ENCODE results near the gene DOCK2. TPM values are rescaled to one million over a fixed set of nuclear protein-coding genes. Genes with fewer than 3 reads are reported as not detected.

DOCK2 gene
- total and polyA plus RNA-seq, 4 donors = 5.0 to 30.4 (median 7.4) TPM

DNA sequence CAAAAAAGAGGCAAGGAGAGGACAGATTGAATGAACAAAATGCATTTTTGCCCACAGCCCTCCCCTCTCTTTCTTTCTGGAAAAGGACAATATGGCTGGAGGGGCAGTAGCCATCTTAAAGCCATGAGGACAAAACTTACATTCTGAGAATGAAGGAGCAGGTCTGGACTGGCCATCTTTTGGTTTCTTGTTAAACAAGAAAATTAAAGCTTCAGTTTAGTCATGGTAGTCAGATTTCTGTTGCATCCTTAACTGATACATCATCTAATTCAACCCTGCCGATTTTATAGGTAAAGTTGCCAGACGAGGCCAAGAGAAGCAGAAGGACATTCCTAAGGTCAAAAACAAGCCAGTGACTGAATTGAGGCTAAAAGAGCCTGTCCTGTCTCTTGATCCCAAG is 374.7 kb downstream of the DOCK2 start:
- no CpG with 5 or more reads among the region's 2 CpGs for WGBS (ENCODE audit: insufficient coverage)
- H3K36me3 ChIP-seq (ENCODE audit: control insufficient read depth, insufficient read depth, low read length) = no peaks in the 10 kb centered on the region
- H3K4me1 ChIP-seq (ENCODE audit: control insufficient read depth, insufficient read depth, low read length) = peaks cover 4% of the 10 kb centered on the region
- H3K27ac ChIP-seq (ENCODE audit: low read depth, low read length) = no peak overlapping the region
- no peak for DNase-seq (ENCODE audit: low read depth in 4 of 6, low spot score in 6 of 6)
- no peaks in the 10 kb centered on the region for H3K9me3 ChIP-seq (ENCODE audit: control insufficient read depth, insufficient read depth, low read length)
- H3K27me3 ChIP-seq (ENCODE audit: control insufficient read depth, insufficient read depth, low read length) = no peaks in the 10 kb centered on the region
- no peak overlapping the region for H3K4me3 ChIP-seq (ENCODE audit: low read depth, low read length)

DNA sequence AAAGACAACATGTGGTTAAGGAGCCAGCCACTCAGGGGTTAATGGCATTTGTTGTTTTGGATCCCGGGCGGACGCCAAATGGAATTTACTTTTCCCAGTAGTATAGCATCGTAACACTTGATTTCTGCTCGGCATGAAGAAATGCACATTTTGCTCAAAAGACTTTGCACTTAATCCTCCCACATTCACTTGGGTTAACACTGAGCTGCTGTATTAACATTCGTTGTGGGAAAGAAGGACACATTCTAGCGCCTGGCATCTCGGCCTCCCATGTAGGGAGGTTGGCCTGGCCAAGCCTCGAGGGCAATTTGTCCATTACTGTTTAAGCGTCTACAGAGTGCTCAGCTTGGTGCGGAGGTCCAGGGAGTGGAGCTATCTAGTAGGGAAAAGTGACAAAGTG is 375.5 kb downstream of the DOCK2 start:
- Histone ChIP-seq H3K27ac (ENCODE audit: low read depth, low read length) (no peak overlapping the region), H3K36me3 (ENCODE audit: control insufficient read depth, insufficient read depth, low read length) (no peaks in the 10 kb centered on the region), H3K9me3 (ENCODE audit: control insufficient read depth, insufficient read depth, low read length) (no peaks in the 10 kb centered on the region), H3K27me3 (ENCODE audit: control insufficient read depth, insufficient read depth, low read length) (no peaks in the 10 kb centered on the region), H3K4me1 (ENCODE audit: control insufficient read depth, insufficient read depth, low read length) (peaks cover 4% of the 10 kb centered on the region), H3K4me3 (ENCODE audit: low read depth, low read length) (no peak overlapping the region)
- no peak for DNase-seq (ENCODE audit: low read depth in 4 of 6, low spot score in 6 of 6)
- 70% methylated on average over 5 of the region's 11 CpGs for WGBS (ENCODE audit: insufficient coverage)

DNA sequence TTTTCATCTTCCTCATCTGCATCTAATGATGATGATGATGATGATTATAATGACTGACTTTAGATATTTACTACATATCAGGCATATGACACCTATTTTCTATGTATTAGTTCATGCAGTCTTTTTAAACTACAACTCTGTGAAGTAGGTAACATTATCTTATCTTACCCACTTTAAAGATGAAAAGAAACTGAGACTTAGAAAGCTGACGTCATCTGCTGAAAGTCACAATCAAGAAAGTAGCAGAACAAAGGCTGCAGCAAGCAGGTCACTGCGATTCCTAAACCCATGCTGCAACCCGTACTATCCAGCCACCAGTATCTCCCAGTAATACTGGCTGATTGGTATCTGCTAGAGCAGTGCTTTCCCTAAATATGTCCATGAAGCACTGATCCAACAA is 383.3 kb downstream of the DOCK2 start:
- Histone ChIP-seq H3K27ac (ENCODE audit: low read depth, low read length) (no peak overlapping the region), H3K4me1 (ENCODE audit: control insufficient read depth, insufficient read depth, low read length) (no peaks in the 10 kb centered on the region), H3K27me3 (ENCODE audit: control insufficient read depth, insufficient read depth, low read length) (no peaks in the 10 kb centered on the region), H3K36me3 (ENCODE audit: control insufficient read depth, insufficient read depth, low read length) (no peaks in the 10 kb centered on the region), H3K9me3 (ENCODE audit: control insufficient read depth, insufficient read depth, low read length) (no peaks in the 10 kb centered on the region), H3K4me3 (ENCODE audit: low read depth, low read length) (no peak overlapping the region)
- whole genome bisulfite sequencing (ENCODE audit: insufficient coverage) = 93% methylated on average over 3 of the region's 3 CpGs
- no peak for DNase-seq (ENCODE audit: low read depth in 4 of 6, low spot score in 6 of 6)

DNA sequence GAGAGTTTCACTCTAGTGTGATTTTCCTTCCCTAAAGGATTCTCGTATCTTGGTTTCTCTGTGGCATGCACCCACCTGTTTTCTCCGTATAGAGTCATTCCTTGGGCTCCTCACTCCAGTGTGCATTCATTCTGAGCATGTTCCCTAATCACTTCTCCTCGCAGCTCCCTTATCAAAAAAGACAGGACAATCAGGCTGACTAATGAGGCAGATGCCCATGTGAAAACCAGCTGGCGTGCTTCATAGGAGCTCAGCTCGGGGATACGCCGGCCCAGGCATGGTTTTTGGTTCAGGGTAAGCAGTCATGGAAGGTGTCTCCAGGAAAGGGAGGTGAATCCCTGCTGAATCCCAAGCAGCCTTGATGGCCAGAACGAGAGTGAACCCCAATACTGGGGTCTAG is 384.4 kb downstream of the DOCK2 start:
- WGBS (ENCODE audit: insufficient coverage) = 75% methylated on average over 6 of the region's 8 CpGs

DNA sequence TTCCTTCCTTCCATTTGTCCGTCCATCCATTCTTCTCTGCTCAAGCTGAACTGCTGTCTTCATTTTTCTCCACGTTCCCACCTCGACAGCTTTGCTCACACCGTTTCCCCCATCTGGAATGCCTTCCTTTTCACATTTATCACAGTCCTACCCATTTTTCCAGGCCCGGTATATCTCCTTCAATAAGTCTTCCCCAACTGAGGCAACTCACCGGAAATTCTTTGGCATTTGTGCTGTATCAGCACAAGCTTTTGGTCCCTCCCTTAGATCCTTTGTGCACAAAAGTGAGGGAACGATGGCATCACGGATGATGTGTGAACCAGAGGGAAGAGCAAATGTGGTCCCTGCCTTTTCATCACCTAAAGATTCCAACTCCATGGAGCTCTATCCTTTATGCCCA is 388.8 kb downstream of the DOCK2 start:
- Histone ChIP-seq H3K4me1 (ENCODE audit: control insufficient read depth, insufficient read depth, low read length) (no peaks in the 10 kb centered on the region), H3K27ac (ENCODE audit: low read depth, low read length) (no peak overlapping the region), H3K27me3 (ENCODE audit: control insufficient read depth, insufficient read depth, low read length) (no peaks in the 10 kb centered on the region), H3K4me3 (ENCODE audit: low read depth, low read length) (no peak overlapping the region), H3K36me3 (ENCODE audit: control insufficient read depth, insufficient read depth, low read length) (no peaks in the 10 kb centered on the region), H3K9me3 (ENCODE audit: control insufficient read depth, insufficient read depth, low read length) (no peaks in the 10 kb centered on the region)
- WGBS (ENCODE audit: insufficient coverage) = 93% methylated on average over 7 of the region's 8 CpGs
- DNase-seq (ENCODE audit: low read depth in 4 of 6, low spot score in 6 of 6) = no peak

More for the DNA sequence above, 384.4 kb downstream of the DOCK2 start:
- H3K9me3 ChIP-seq (ENCODE audit: control insufficient read depth, insufficient read depth, low read length) = no peaks in the 10 kb centered on the region
- no peaks in the 10 kb centered on the region for H3K36me3 ChIP-seq (ENCODE audit: control insufficient read depth, insufficient read depth, low read length)
- DNase-seq (ENCODE audit: low read depth in 4 of 6, low spot score in 6 of 6) = no peak
- no peaks in the 10 kb centered on the region for H3K4me1 ChIP-seq (ENCODE audit: control insufficient read depth, insufficient read depth, low read length)
- no peak overlapping the region for H3K27ac ChIP-seq (ENCODE audit: low read depth, low read length)
- no peaks in the 10 kb centered on the region for H3K27me3 ChIP-seq (ENCODE audit: control insufficient read depth, insufficient read depth, low read length)
- H3K4me3 ChIP-seq (ENCODE audit: low read depth, low read length) = no peak overlapping the region

DNA sequence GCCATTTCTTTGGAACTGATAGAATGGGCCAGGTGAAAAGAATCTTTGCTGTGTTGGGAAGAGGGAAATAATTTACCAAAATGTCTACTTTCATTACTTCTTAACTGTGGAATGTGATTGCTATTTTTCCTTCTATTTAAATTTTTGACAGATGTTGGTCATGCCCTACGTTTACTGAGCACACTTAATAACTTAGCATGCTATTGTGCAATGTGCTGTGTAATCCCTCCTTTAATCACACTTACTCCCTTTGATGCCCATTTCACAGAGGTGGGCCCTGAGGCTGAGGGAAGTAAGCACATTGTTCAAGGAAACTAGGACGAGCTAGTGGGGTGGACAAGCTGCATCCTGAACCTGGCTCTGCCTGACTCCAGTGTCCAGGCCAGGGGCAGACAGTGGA is 391.0 kb downstream of the DOCK2 start:
- Histone ChIP-seq H3K9me3 (ENCODE audit: control insufficient read depth, insufficient read depth, low read length) (no peaks in the 10 kb centered on the region), H3K27me3 (ENCODE audit: control insufficient read depth, insufficient read depth, low read length) (no peaks in the 10 kb centered on the region), H3K4me3 (ENCODE audit: low read depth, low read length) (no peak overlapping the region), H3K36me3 (ENCODE audit: control insufficient read depth, insufficient read depth, low read length) (no peaks in the 10 kb centered on the region), H3K4me1 (ENCODE audit: control insufficient read depth, insufficient read depth, low read length) (no peaks in the 10 kb centered on the region), H3K27ac (ENCODE audit: low read depth, low read length) (no peak overlapping the region)
- no peak for DNase-seq (ENCODE audit: low read depth in 4 of 6, low spot score in 6 of 6)
- WGBS (ENCODE audit: insufficient coverage) = 83% methylated on average over 1 of the region's 2 CpGs

DNA sequence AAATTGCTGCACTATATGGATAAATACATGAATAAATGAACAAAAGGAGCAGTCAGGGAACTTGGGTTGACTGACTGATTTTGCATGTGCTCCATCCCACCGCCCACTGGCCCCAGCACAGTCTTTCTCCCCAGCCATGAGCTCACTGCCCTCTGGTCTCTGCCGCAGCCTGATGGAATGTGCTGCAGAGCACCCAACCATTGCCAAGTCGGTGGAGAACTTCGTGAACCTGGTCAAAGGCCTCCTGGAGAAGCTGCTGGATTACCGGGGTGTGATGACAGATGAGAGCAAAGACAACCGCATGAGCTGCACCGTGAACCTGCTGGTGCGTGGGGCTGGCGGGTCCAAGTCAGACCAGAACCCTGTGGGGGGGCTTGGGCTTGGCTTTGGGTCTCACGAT is 397.2 kb downstream of the DOCK2 start:
- Histone ChIP-seq H3K36me3 (ENCODE audit: control insufficient read depth, insufficient read depth, low read length) (no peaks in the 10 kb centered on the region), H3K27me3 (ENCODE audit: control insufficient read depth, insufficient read depth, low read length) (no peaks in the 10 kb centered on the region), H3K4me3 (ENCODE audit: low read depth, low read length) (no peak overlapping the region), H3K27ac (ENCODE audit: low read depth, low read length) (no peak overlapping the region), H3K9me3 (ENCODE audit: control insufficient read depth, insufficient read depth, low read length) (no peaks in the 10 kb centered on the region), H3K4me1 (ENCODE audit: control insufficient read depth, insufficient read depth, low read length) (no peaks in the 10 kb centered on the region)
- DNase-seq (ENCODE audit: low read depth in 4 of 6, low spot score in 6 of 6) = no peak
- 84% methylated on average over 9 of the region's 10 CpGs for WGBS (ENCODE audit: insufficient coverage)

DNA sequence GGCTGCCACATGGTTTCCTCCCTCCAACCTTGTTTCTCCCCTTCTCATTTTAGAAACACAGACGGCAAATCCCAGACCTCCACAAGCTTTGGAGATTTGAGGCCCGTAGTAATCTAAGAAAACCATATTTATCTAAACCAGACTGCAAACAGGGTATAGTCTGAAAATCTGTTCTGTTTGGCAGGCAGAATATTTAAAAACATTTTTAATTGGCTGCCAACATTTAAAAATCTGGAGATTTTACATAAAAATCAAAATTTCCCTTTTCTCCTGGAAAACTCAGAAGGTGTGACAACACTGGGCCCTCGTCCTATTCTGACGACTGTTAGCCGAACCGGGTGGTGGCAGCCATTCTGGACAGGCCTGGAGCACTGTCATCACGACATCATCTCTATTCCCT is 401.2 kb downstream of the DOCK2 start:
- WGBS (ENCODE audit: insufficient coverage) = 95% methylated on average over 5 of the region's 7 CpGs

DNA sequence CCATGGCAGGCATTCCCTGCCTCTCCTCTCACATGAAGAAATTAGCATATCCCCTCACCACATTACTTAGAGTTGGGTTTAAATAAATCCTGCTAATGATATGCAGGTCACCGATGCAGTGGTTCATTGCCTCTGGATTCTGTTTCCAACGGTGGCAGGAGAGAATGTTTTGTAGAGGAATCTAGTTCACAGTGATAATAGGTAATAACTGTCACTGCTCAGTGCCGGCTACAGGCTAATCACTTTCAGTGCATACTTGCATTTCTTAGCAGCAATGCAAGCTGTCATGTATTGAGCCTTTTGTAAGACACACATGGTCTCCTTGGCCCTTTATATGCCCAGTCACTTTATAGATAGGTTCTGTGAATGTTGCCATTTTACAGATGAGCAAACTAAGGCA is 402.8 kb downstream of the DOCK2 start:
- no peaks in the 10 kb centered on the region for H3K4me1 ChIP-seq (ENCODE audit: control insufficient read depth, insufficient read depth, low read length)
- H3K9me3 ChIP-seq (ENCODE audit: control insufficient read depth, insufficient read depth, low read length) = no peaks in the 10 kb centered on the region
- no peaks in the 10 kb centered on the region for H3K27me3 ChIP-seq (ENCODE audit: control insufficient read depth, insufficient read depth, low read length)
- DNase-seq (ENCODE audit: low read depth in 4 of 6, low spot score in 6 of 6) = peak in 1 of 6 donors; percentile 32
- 0% methylated on average over 1 of the region's 3 CpGs for WGBS (ENCODE audit: insufficient coverage)
- no peak overlapping the region for H3K4me3 ChIP-seq (ENCODE audit: low read depth, low read length)
- H3K27ac ChIP-seq (ENCODE audit: low read depth, low read length) = no peak overlapping the region
- no peaks in the 10 kb centered on the region for H3K36me3 ChIP-seq (ENCODE audit: control insufficient read depth, insufficient read depth, low read length)

More for the DNA sequence above, 401.2 kb downstream of the DOCK2 start:
- Histone ChIP-seq H3K9me3 (ENCODE audit: control insufficient read depth, insufficient read depth, low read length) (no peaks in the 10 kb centered on the region), H3K4me3 (ENCODE audit: low read depth, low read length) (no peak overlapping the region), H3K4me1 (ENCODE audit: control insufficient read depth, insufficient read depth, low read length) (no peaks in the 10 kb centered on the region), H3K36me3 (ENCODE audit: control insufficient read depth, insufficient read depth, low read length) (no peaks in the 10 kb centered on the region), H3K27ac (ENCODE audit: low read depth, low read length) (no peak overlapping the region), H3K27me3 (ENCODE audit: control insufficient read depth, insufficient read depth, low read length) (no peaks in the 10 kb centered on the region)
- DNase-seq (ENCODE audit: low read depth in 4 of 6, low spot score in 6 of 6) = peak in 1 of 6 donors; percentile 79

DNA sequence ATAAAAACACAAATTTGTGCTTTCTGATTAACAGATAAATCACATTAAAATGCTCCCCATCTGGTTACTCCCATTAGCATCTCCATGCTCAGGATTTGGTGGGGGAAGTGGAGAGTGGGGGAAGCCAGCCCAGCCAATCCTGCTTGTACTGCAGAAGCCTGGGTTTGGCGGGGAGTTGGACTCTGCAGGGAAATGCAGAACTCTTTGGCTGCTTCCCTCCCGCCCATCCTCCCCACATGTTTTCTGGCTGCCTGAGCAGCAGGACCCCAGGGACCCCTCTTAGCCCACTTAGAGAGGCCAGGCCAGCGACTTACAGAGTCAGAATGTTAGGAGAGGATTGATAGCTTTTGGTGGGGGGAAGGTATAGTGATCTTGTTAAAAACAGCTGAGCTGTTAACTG is 409.2 kb downstream of the DOCK2 start:
- WGBS (ENCODE audit: insufficient coverage) = no CpG with 5 or more reads among the region's 3 CpGs
- DNase-seq (ENCODE audit: low read depth in 4 of 6, low spot score in 6 of 6) = peak in 3 of 6 donors; percentile 19 to 86 (median 56)
- no peak overlapping the region for H3K4me3 ChIP-seq (ENCODE audit: low read depth, low read length)
- peaks cover 13% of the 10 kb centered on the region for H3K4me1 ChIP-seq (ENCODE audit: control insufficient read depth, insufficient read depth, low read length)
- no peaks in the 10 kb centered on the region for H3K27me3 ChIP-seq (ENCODE audit: control insufficient read depth, insufficient read depth, low read length)
- H3K9me3 ChIP-seq (ENCODE audit: control insufficient read depth, insufficient read depth, low read length) = no peaks in the 10 kb centered on the region
- H3K36me3 ChIP-seq (ENCODE audit: control insufficient read depth, insufficient read depth, low read length) = no peaks in the 10 kb centered on the region
- H3K27ac ChIP-seq (ENCODE audit: low read depth, low read length) = no peak overlapping the region
